ENCODE measurements around the gene MAT2B.

The MAT2B gene

GRCh38 chr5:163504079-163504931 is 1.1 kb upstream of the MAT2B start:
- no peak for TF ChIP-seq CTCF (IDR thresholded peaks at IDR 0.05; ENCODE audit: low read depth, low read length)
- no peak for DNase-seq (ENCODE audit: extremely low read depth, low read depth)

- no peak for DNase-seq (ENCODE audit: extremely low read depth, low read depth)
- no peak for TF ChIP-seq CTCF (IDR thresholded peaks at IDR 0.05; ENCODE audit: low read depth, low read length)
Observed at GRCh38 chr5:163505049-163505367, 411 bp upstream of the MAT2B start.

- DNase-seq (ENCODE audit: extremely low read depth, low read depth): no peak
- no peak for TF ChIP-seq CTCF (IDR thresholded peaks at IDR 0.05; ENCODE audit: low read depth, low read length)
Observed at GRCh38 chr5:163506095-163506457, 657 bp downstream of the MAT2B start.

GRCh38 chr5:163506726-163507125 is 1.3 kb downstream of the MAT2B start:
- no peak for TF ChIP-seq CTCF (IDR thresholded peaks at IDR 0.05; ENCODE audit: low read depth, low read length)
- no peak for DNase-seq (ENCODE audit: extremely low read depth, low read depth)

GRCh38 chr5:163508753-163509152 is 3.3 kb downstream of the MAT2B start:
- TF ChIP-seq CTCF (IDR thresholded peaks at IDR 0.05; ENCODE audit: low read depth, low read length): no peak
- DNase-seq (ENCODE audit: extremely low read depth, low read depth): no peak

GRCh38 chr5:163509291-163509951 is 4.0 kb downstream of the MAT2B start:
- DNase-seq (ENCODE audit: extremely low read depth, low read depth): no peak
- no peak for TF ChIP-seq CTCF (IDR thresholded peaks at IDR 0.05; ENCODE audit: low read depth, low read length)

GRCh38 chr5:163512526-163512925 is 7.1 kb downstream of the MAT2B start:
- no peak for DNase-seq (ENCODE audit: extremely low read depth, low read depth)
- no peak for TF ChIP-seq CTCF (IDR thresholded peaks at IDR 0.05; ENCODE audit: low read depth, low read length)
